Astrocyte (in vitro differentiated cells and primary cell): ENCODE data around the gene RPSA. TPM values are rescaled to one million over a fixed set of nuclear protein-coding genes. Genes with fewer than 3 reads are reported as not detected.

ENCODE experiments used
- DNase-seq: peaks from one replicate; pipeline ENCODE4 v3.0.0-alpha.2; 2010; ENCODE audit warnings: low read depth
- FAIRE-seq: peaks from 2 replicates; lab custom pipeline; 2011; peaks lifted over from hg19 to GRCh38; lab: Jason Lieb, UNC
- H2AFZ ChIP-seq: 2 replicates; pipeline ENCODE4 v1.6.0; 2012; ENCODE audit warnings: low read depth, low read length, inconsistent platforms
- H3K27ac ChIP-seq: 2 replicates; pipeline ENCODE4 v1.5.1; 2011; ENCODE audit warnings: low read depth, low read length, inconsistent platforms
- H3K27me3 ChIP-seq: 2 replicates; pipeline ENCODE4 v1.6.0; 2011; ENCODE audit warnings: low read length, inconsistent platforms; ENCODE audit not compliant: insufficient read depth
- H3K36me3 ChIP-seq: 2 replicates; pipeline ENCODE4 v1.5.1; 2011; ENCODE audit warnings: low read length, inconsistent platforms; ENCODE audit not compliant: insufficient read depth
- H3K4me1 ChIP-seq: 2 replicates; pipeline ENCODE4 v1.5.1; 2011; ENCODE audit warnings: low read length, inconsistent platforms; ENCODE audit not compliant: insufficient read depth
- H3K4me2 ChIP-seq: 2 replicates; pipeline ENCODE4 v1.6.0; 2012; ENCODE audit warnings: low read length, inconsistent platforms
- H3K4me3 ChIP-seq: 2 replicates; pipeline ENCODE4 v1.5.1; 2011; ENCODE audit warnings: low read depth, mild to moderate bottlenecking, low read length, inconsistent platforms; ENCODE audit not compliant: insufficient read depth
- H3K79me2 ChIP-seq: 2 replicates; pipeline ENCODE4 v1.6.0; 2012; ENCODE audit warnings: mild to moderate bottlenecking, low read length, inconsistent platforms; ENCODE audit not compliant: insufficient read depth
- H3K9ac ChIP-seq: 2 replicates; pipeline ENCODE4 v1.6.0; 2012; ENCODE audit warnings: mild to moderate bottlenecking, low read length, inconsistent platforms
- H3K9me3 ChIP-seq: 2 replicates; pipeline ENCODE4 v1.5.1; 2012; ENCODE audit warnings: low read depth, mild to moderate bottlenecking, low read length, inconsistent platforms; ENCODE audit not compliant: insufficient read depth
- H4K20me1 ChIP-seq: 2 replicates; pipeline ENCODE4 v1.6.0; 2012; ENCODE audit warnings: low read length, inconsistent platforms; ENCODE audit not compliant: insufficient read depth
- H3K27ac Mint-ChIP-seq: one replicate; pipeline ENCODE4 v1.8.0; 2021; ENCODE audit warnings: mild to moderate bottlenecking, mixed read lengths; ENCODE audit not compliant: unreplicated experiment
- H3K27me3 Mint-ChIP-seq: one replicate; pipeline ENCODE4 v1.8.0; 2021; ENCODE audit warnings: low read depth, mixed read lengths; ENCODE audit not compliant: unreplicated experiment
- H3K36me3 Mint-ChIP-seq: one replicate; pipeline ENCODE4 v1.8.0; 2021; ENCODE audit warnings: low read depth, mixed read lengths; ENCODE audit not compliant: unreplicated experiment
- H3K4me1 Mint-ChIP-seq: one replicate; pipeline ENCODE4 v1.8.0; 2021; ENCODE audit warnings: low read depth, mixed read lengths; ENCODE audit not compliant: unreplicated experiment
- H3K4me3 Mint-ChIP-seq: one replicate; pipeline ENCODE4 v1.8.0; 2021; ENCODE audit warnings: mild to moderate bottlenecking, moderate library complexity, mixed read lengths; ENCODE audit not compliant: unreplicated experiment
- H3K9me3 Mint-ChIP-seq: one replicate; pipeline ENCODE4 v1.8.0; 2021; ENCODE audit warnings: mild to moderate bottlenecking, mixed read lengths; ENCODE audit not compliant: unreplicated experiment
- CTCF ChIP-seq: IDR thresholded peaks from 2 replicates; pipeline ENCODE4 v1.5.1; 2011; ENCODE audit warnings: low read depth, mild to moderate bottlenecking, inconsistent platforms, low read length, moderate library complexity; ENCODE audit not compliant: insufficient read depth
- EZH2 ChIP-seq: IDR thresholded peaks from 2 replicates; pipeline ENCODE4 v1.6.1; 2012; ENCODE audit warnings: mild to moderate bottlenecking, low read length, inconsistent platforms; ENCODE audit not compliant: insufficient read depth
- total RNA-seq: library from RNA; stranded (reverse); gene quantifications from 2 replicates; pipeline ENCODE4 v1.2.1, GENCODE V29; 2021

The RPSA gene
- total RNA-seq, 1 donor from 2014 or later: 1,004 TPM

DNA sequence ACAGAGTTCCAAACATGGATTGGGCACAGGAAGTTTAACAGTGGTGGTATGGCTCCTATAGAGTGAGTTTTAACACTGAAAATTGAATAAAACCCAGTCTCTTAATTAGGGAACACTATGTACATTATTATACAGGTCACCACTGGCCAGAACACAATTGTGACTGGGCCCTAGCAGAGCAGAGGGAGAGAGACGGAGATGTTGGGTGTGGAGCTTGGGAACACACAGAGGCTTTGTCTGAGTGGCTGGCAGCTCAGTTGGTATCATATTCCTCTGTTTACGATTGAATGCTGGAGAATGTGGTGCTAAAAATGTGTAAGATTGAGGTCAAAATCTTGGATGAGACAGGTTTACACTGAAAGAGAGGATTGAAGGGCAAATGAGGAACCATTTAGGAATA is 54.2 kb downstream of the RPSA start:
- no peaks in the 10 kb centered on the region for H3K4me1 ChIP-seq
- DNase-seq (no peak), FAIRE-seq (no peak)
- H3K27ac ChIP-seq: no peak overlapping the region
- no peak overlapping the region for H3K27ac Mint-ChIP-seq
- no peaks in the 10 kb centered on the region for H3K27me3 Mint-ChIP-seq
- H2AFZ ChIP-seq: no peak overlapping the region
- no peaks in the 10 kb centered on the region for H3K36me3 ChIP-seq
- H3K4me1 Mint-ChIP-seq: no peaks in the 10 kb centered on the region
- H3K79me2 ChIP-seq: no peaks in the 10 kb centered on the region
- H3K9ac ChIP-seq: no peak overlapping the region
- no peak for TF ChIP-seq CTCF
- TF ChIP-seq EZH2: no peak
- no peak overlapping the region for H3K4me3 Mint-ChIP-seq
- no peak overlapping the region for H3K4me2 ChIP-seq
- no peaks in the 10 kb centered on the region for H3K9me3 Mint-ChIP-seq
- no peak overlapping the region for H3K4me3 ChIP-seq
- H3K36me3 Mint-ChIP-seq: no peaks in the 10 kb centered on the region
- H3K9me3 ChIP-seq: no peaks in the 10 kb centered on the region
- H4K20me1 ChIP-seq: no peaks in the 10 kb centered on the region
- peaks cover 2% of the 10 kb centered on the region for H3K27me3 ChIP-seq

Other genes starting within 250 kb of the RPSA start
- gene XIRP1, start 214.1 kb upstream of the RPSA start, total RNA-seq: 1.1 and 1.5 TPM in 2 replicates
- gene CX3CR1, start 126.7 kb upstream of the RPSA start, total RNA-seq: 0.17 and 0.32 TPM in 2 replicates
- gene CCR8, start 77.0 kb upstream of the RPSA start, total RNA-seq: not detected in 2 replicates
- 33.0 and 34.4 TPM in 2 replicates for gene SLC25A38, start 23.4 kb upstream of the RPSA start, total RNA-seq
- 0.16 and 0.41 TPM in 2 replicates for gene MOBP, start 61.0 kb downstream of the RPSA start, total RNA-seq